TTC549 (cell line): ENCODE data around the gene SIPA1L3.
"Not testable (repeated sequence)": the region's sequence is repeated elsewhere in the genome, so short reads cannot be mapped to it uniquely, and the experiment has no call there.

Experiments used
- FAIRE-seq: peaks from 2 replicates; lab custom pipeline; 2012; peaks lifted over from hg19 to GRCh38; lab: Jason Lieb, UNC

The SIPA1L3 gene

GRCh38 chr19:38023671-38024541 is 116.9 kb downstream of the SIPA1L3 start:
- FAIRE-seq, result no peak

- no peak for FAIRE-seq
These were observed 118.2 kb downstream of the SIPA1L3 start for GRCh38 chr19:38024992-38025908.

- FAIRE-seq, result no peak
These were observed 118.9 kb downstream of the SIPA1L3 start for GRCh38 chr19:38025909-38026307.

- no peak for FAIRE-seq
These were observed 122.0 kb downstream of the SIPA1L3 start for GRCh38 chr19:38028913-38029510.

GRCh38 chr19:38030001-38030400 is 123.0 kb downstream of the SIPA1L3 start:
- not testable (repeated sequence) for FAIRE-seq

GRCh38 chr19:38030686-38031422 is 123.8 kb downstream of the SIPA1L3 start:
- FAIRE-seq, result no peak

- no peak for FAIRE-seq
These were observed 124.4 kb downstream of the SIPA1L3 start for GRCh38 chr19:38031423-38031770.

GRCh38 chr19:38032151-38032550 is 125.1 kb downstream of the SIPA1L3 start:
- no peak for FAIRE-seq

GRCh38 chr19:38032951-38033350 is 125.9 kb downstream of the SIPA1L3 start:
- no peak for FAIRE-seq

GRCh38 chr19:38033658-38034491 is 126.9 kb downstream of the SIPA1L3 start:
- no peak for FAIRE-seq

GRCh38 chr19:38034492-38034860 is 127.5 kb downstream of the SIPA1L3 start:
- FAIRE-seq, result no peak

GRCh38 chr19:38035515-38036495 is 128.8 kb downstream of the SIPA1L3 start:
- no peak for FAIRE-seq

- FAIRE-seq, result no peak
These were observed 130.0 kb downstream of the SIPA1L3 start for GRCh38 chr19:38036707-38037611.

GRCh38 chr19:38039966-38040365 is 133.0 kb downstream of the SIPA1L3 start:
- FAIRE-seq, result no peak

GRCh38 chr19:38042132-38042531 is 135.1 kb downstream of the SIPA1L3 start:
- FAIRE-seq, result no peak

- FAIRE-seq, result no peak
These were observed 136.7 kb downstream of the SIPA1L3 start for GRCh38 chr19:38043649-38044144.

GRCh38 chr19:38044267-38045111 is 137.5 kb downstream of the SIPA1L3 start:
- FAIRE-seq, result no peak
